Large intestine (tissue), 3 donors: ENCODE measurements around the gene RPTOR. TPM values are rescaled to one million over a fixed set of nuclear protein-coding genes. Genes with fewer than 3 reads are reported as not detected.
A peak's percentile ranks its signal among the peaks of the same experiment; 100 is the strongest.

ENCODE experiments used
- DNase-seq, 2 donors: peaks; one replicate each; pipeline versions ENCODE4 v3.0.0 to v3.0.0-alpha.2; 2013
- H3K27ac ChIP-seq: one replicate; pipeline ENCODE4 v1.5.1; 2013; ENCODE audit warnings: low read length
- H3K27me3 ChIP-seq: 2 replicates; pipeline ENCODE4 v1.6.1; 2013; ENCODE audit warnings: low read length; ENCODE audit not compliant: control insufficient read depth, insufficient read depth
- H3K36me3 ChIP-seq: 2 replicates; pipeline ENCODE4 v1.6.1; 2013; ENCODE audit warnings: low read length; ENCODE audit not compliant: control insufficient read depth, insufficient read depth
- H3K4me1 ChIP-seq: one replicate; pipeline ENCODE4 v1.6.1; 2013; ENCODE audit warnings: low read length; ENCODE audit not compliant: control insufficient read depth, insufficient read depth
- H3K4me3 ChIP-seq: one replicate; pipeline ENCODE4 v1.5.1; 2013; ENCODE audit warnings: low read length
- H3K9me3 ChIP-seq: one replicate; pipeline ENCODE4 v1.6.1; 2013; ENCODE audit warnings: mild to moderate bottlenecking, low read depth, low read length, moderate library complexity; ENCODE audit not compliant: control insufficient read depth
- WGBS: methylation state at CpG from one replicate; pipeline ENCODE4 v1.1.5; 2013; ENCODE audit warnings: low lambda C conversion rate; ENCODE audit not compliant: insufficient coverage; 5-methylcytosine and 5-hydroxymethylcytosine counted together
- polyA plus RNA-seq: library from polyadenylated mRNA; unstranded; fragments of 120-200 nt; gene quantifications from one replicate; pipeline ENCODE4 v1.2.1, GENCODE V29; 2013

RPTOR gene
- polyA plus RNA-seq, 1 donor: 16.8 TPM

GRCh38 chr17:80552523-80552922 is 7.9 kb downstream of the RPTOR start:
- H3K27me3 ChIP-seq: no peaks in the 10 kb centered on the region
- no peak for DNase-seq
- no peaks in the 10 kb centered on the region for H3K9me3 ChIP-seq
- H3K27ac ChIP-seq: no peak overlapping the region
- 100% methylated on average over 1 of the region's 2 CpGs for WGBS
- H3K4me3 ChIP-seq: no peak overlapping the region
- H3K4me1 ChIP-seq: no peaks in the 10 kb centered on the region
- peaks cover 2% of the 10 kb centered on the region for H3K36me3 ChIP-seq

- WGBS: 95% methylated on average over 3 of the region's 7 CpGs
- Histone ChIP-seq H3K9me3 (no peaks in the 10 kb centered on the region), H3K36me3 (peaks cover 2% of the 10 kb centered on the region), H3K4me3 (no peak overlapping the region), H3K27me3 (no peaks in the 10 kb centered on the region), H3K4me1 (no peaks in the 10 kb centered on the region), H3K27ac (no peak overlapping the region)
- DNase-seq: no peak
Measured at GRCh38 chr17:80555266-80555665, 10.6 kb downstream of the RPTOR start.

- H3K9me3 ChIP-seq: no peaks in the 10 kb centered on the region
- H3K36me3 ChIP-seq: peaks cover 2% of the 10 kb centered on the region
- WGBS: no CpG with 5 or more reads among the region's 6 CpGs
- no peak overlapping the region for H3K4me3 ChIP-seq
- no peaks in the 10 kb centered on the region for H3K27me3 ChIP-seq
- no peaks in the 10 kb centered on the region for H3K4me1 ChIP-seq
- DNase-seq: no peak
- no peak overlapping the region for H3K27ac ChIP-seq
Measured at GRCh38 chr17:80558046-80558445, 13.4 kb downstream of the RPTOR start.

GRCh38 chr17:80559825-80560251 is 15.2 kb downstream of the RPTOR start:
- Histone ChIP-seq H3K4me1 (no peaks in the 10 kb centered on the region), H3K4me3 (no peak overlapping the region), H3K27ac (no peak overlapping the region), H3K27me3 (no peaks in the 10 kb centered on the region), H3K36me3 (peaks cover 2% of the 10 kb centered on the region), H3K9me3 (no peaks in the 10 kb centered on the region)
- DNase-seq: no peak
- WGBS: 100% methylated on average over 1 of the region's 6 CpGs

GRCh38 chr17:80561541-80562114 is 17.0 kb downstream of the RPTOR start:
- Histone ChIP-seq H3K27me3 (no peaks in the 10 kb centered on the region), H3K36me3 (peaks cover 2% of the 10 kb centered on the region), H3K9me3 (no peaks in the 10 kb centered on the region), H3K27ac (no peak overlapping the region), H3K4me3 (no peak overlapping the region), H3K4me1 (no peaks in the 10 kb centered on the region)
- no peak for DNase-seq
- no CpG with 5 or more reads among the region's 4 CpGs for WGBS

GRCh38 chr17:80564545-80564944 is 19.9 kb downstream of the RPTOR start:
- WGBS: no CpG with 5 or more reads among the region's 5 CpGs
- no peaks in the 10 kb centered on the region for H3K36me3 ChIP-seq
- no peak for DNase-seq

GRCh38 chr17:80565343-80566053 is 20.9 kb downstream of the RPTOR start:
- Histone ChIP-seq H3K36me3 (no peaks in the 10 kb centered on the region), H3K27me3 (no peaks in the 10 kb centered on the region), H3K27ac (no peak overlapping the region), H3K9me3 (no peaks in the 10 kb centered on the region), H3K4me3 (no peak overlapping the region), H3K4me1 (no peaks in the 10 kb centered on the region)
- peak in 1 of 2 donors; percentile 29 for DNase-seq
- 17% methylated on average over 1 of the region's 12 CpGs for WGBS

More at GRCh38 chr17:80564545-80564944, 19.9 kb downstream of the RPTOR start:
- H3K4me3 ChIP-seq: no peak overlapping the region
- no peaks in the 10 kb centered on the region for H3K27me3 ChIP-seq
- no peaks in the 10 kb centered on the region for H3K9me3 ChIP-seq
- no peaks in the 10 kb centered on the region for H3K4me1 ChIP-seq
- H3K27ac ChIP-seq: no peak overlapping the region

GRCh38 chr17:80566054-80566400 is 21.4 kb downstream of the RPTOR start:
- WGBS: 90% methylated on average over 2 of the region's 5 CpGs

GRCh38 chr17:80568246-80568645 is 23.6 kb downstream of the RPTOR start:
- Histone ChIP-seq H3K27me3 (no peaks in the 10 kb centered on the region), H3K4me3 (no peak overlapping the region), H3K9me3 (peaks cover 2% of the 10 kb centered on the region), H3K36me3 (no peaks in the 10 kb centered on the region), H3K27ac (no peak overlapping the region), H3K4me1 (no peaks in the 10 kb centered on the region)
- DNase-seq: no peak

More at GRCh38 chr17:80566054-80566400, 21.4 kb downstream of the RPTOR start:
- Histone ChIP-seq H3K27ac (no peak overlapping the region), H3K36me3 (no peaks in the 10 kb centered on the region), H3K9me3 (no peaks in the 10 kb centered on the region), H3K27me3 (no peaks in the 10 kb centered on the region), H3K4me3 (no peak overlapping the region), H3K4me1 (no peaks in the 10 kb centered on the region)
- no peak for DNase-seq

GRCh38 chr17:80569924-80570323 is 25.3 kb downstream of the RPTOR start:
- H3K27ac ChIP-seq: no peak overlapping the region
- no peak overlapping the region for H3K4me3 ChIP-seq
- H3K4me1 ChIP-seq: no peaks in the 10 kb centered on the region
- H3K36me3 ChIP-seq: no peaks in the 10 kb centered on the region
- no peaks in the 10 kb centered on the region for H3K27me3 ChIP-seq
- peaks cover 5% of the 10 kb centered on the region for H3K9me3 ChIP-seq
- no peak for DNase-seq
- WGBS: no CpG with 5 or more reads among the region's 9 CpGs

GRCh38 chr17:80573701-80574100 is 29.1 kb downstream of the RPTOR start:
- no peak for DNase-seq
- Histone ChIP-seq H3K4me3 (no peak overlapping the region), H3K4me1 (no peaks in the 10 kb centered on the region), H3K27ac (no peak overlapping the region), H3K9me3 (peaks cover 5% of the 10 kb centered on the region), H3K36me3 (no peaks in the 10 kb centered on the region), H3K27me3 (no peaks in the 10 kb centered on the region)
- WGBS: 89% methylated on average over 3 of the region's 6 CpGs
